Activated CD8-positive, alpha-beta T cell treated with anti-CD3 and anti-CD28 coated beads for 36 hours (primary cell): ENCODE results near the gene ALDH1A2. TPM values are rescaled to one million over a fixed set of nuclear protein-coding genes. Genes with fewer than 3 reads are reported as not detected.

Experiments
- ATAC-seq: fragments of 200-7000 bp; cut with Tn5 transposase; one replicate; pipeline ENCODE4 v1.10.0; 2021; ENCODE audit warnings: mild to moderate bottlenecking, moderate library complexity
- CTCF ChIA-PET: fragments of 350-600 bp; sonication (Branson Sonifier 250); formaldehyde crosslinking; loops from one replicate; lab custom pipeline; 2021; ENCODE audit warnings: antibody characterized with exemption; lab: Charles Lee
- POLR2A ChIA-PET: fragments of 350-600 bp; sonication (Branson Sonifier 250); formaldehyde crosslinking; loops from one replicate; lab custom pipeline; 2021; ENCODE audit warnings: antibody characterized with exemption; lab: Charles Lee
- DNase-seq: peaks from one replicate; pipeline ENCODE4 v3.0.0-alpha.2; 2020
- H3K27ac Mint-ChIP-seq: one replicate; pipeline ENCODE4 v1.8.0; 2021; ENCODE audit warnings: mild to moderate bottlenecking, mixed read lengths
- H3K27me3 Mint-ChIP-seq: one replicate; pipeline ENCODE4 v1.8.0; 2021; ENCODE audit warnings: mixed read lengths
- H3K36me3 Mint-ChIP-seq: one replicate; pipeline ENCODE4 v1.8.0; 2021; ENCODE audit warnings: low read depth, mixed read lengths
- H3K4me1 Mint-ChIP-seq: one replicate; pipeline ENCODE4 v1.8.0; 2021; ENCODE audit warnings: low read depth, mixed read lengths
- H3K4me3 Mint-ChIP-seq: one replicate; pipeline ENCODE4 v1.8.0; 2021; ENCODE audit warnings: mild to moderate bottlenecking, moderate library complexity, mixed read lengths
- H3K9me3 Mint-ChIP-seq: one replicate; pipeline ENCODE4 v1.8.0; 2021; ENCODE audit warnings: mixed read lengths
- CTCF ChIP-seq: fragments of 200-600 bp; IDR thresholded peaks from one replicate; pipeline ENCODE4 v1.8.0; 2022; ENCODE audit warnings: antibody characterized with exemption, mild to moderate bottlenecking
- intact Hi-C: fragments of 100-400 bp; cut with micrococcal nuclease; formaldehyde crosslinking; loops from one replicate; pipeline ENCODE4 v1.10.0; 2022
- total RNA-seq, 2 experiments: library from RNA; stranded (reverse); gene quantifications; one replicate each; pipeline ENCODE4 v1.2.3, GENCODE V29; 2021

ALDH1A2 gene
- total RNA-seq, 2 experiments from 2014 or later, result 0.47 to 1.4 TPM

DNA sequence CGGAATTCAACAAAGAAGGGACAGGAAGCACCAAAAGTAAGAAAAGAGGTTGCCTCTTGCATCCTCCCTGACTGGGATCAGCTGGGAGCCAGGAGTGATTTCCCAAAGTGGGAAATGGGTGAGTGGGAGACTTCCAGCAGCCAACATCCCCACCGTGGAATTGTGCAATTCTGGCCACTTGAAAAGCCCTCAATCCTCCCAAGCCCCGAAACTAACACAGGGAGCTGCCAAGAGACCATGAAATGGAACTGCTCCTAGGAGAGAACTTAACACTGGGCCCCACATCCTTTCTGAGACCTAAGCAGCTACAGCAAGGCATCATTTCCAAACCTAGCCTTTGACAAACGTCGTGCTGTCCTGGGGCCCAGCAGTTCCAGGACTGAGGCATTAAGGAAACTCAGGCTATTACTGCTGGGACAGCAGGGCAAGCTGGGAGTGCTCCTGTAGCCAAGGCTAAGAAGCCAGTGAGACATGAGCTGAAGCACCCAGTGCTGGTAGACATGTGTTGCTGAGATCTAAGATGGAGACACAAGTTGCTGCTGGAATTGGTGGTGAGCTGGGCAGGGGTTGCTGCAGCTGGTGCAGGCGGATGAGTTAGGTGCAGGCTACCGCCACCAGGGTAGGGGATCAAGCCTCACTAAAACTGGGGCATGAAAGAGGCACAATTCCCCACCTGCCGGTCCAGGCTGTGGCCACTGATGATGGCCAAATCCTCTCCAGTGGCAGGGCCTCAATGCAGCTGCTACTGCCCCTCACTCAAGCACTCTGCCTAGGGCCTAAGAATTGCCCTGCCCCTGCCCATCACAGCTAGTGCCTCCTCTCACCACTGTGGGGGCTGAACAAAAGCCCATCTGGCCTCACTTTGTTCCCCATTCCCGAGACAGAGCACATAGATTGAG lies 43.9 kb downstream of the ALDH1A2 start:
- intact Hi-C loops, result no loop called here
- Mint-ChIP-seq H3K27ac (no peak overlapping the region), H3K4me1 (no peaks in the 10 kb centered on the region), H3K9me3 (peaks cover 30% of the 10 kb centered on the region), H3K36me3 (peaks cover 4% of the 10 kb centered on the region), H3K4me3 (no peak overlapping the region), H3K27me3 (peaks cover 10% of the 10 kb centered on the region)
- ChIA-PET POLR2A (interaction anchor here (0.6 kb wide), 1 partner anchor 653 kb away, joined by 3 read pairs; no protein-coding TSS in a partner anchor), CTCF (interaction anchor here (1.4 kb wide), 1 partner anchor 271 kb away, joined by 3 read pairs; no protein-coding TSS in a partner anchor)
- DNase-seq (no peak), ATAC-seq (no peak)
- TF ChIP-seq CTCF, result no peak

GRCh38 chr15:58019503-58020376 lies 45.8 kb downstream of the ALDH1A2 start:
- Mint-ChIP-seq H3K4me1 (no peaks in the 10 kb centered on the region), H3K27me3 (peaks cover 12% of the 10 kb centered on the region), H3K4me3 (no peak overlapping the region), H3K36me3 (peaks cover 2% of the 10 kb centered on the region), H3K9me3 (peaks cover 15% of the 10 kb centered on the region), H3K27ac (no peak overlapping the region)
- CTCF ChIA-PET, result interaction anchor here (1.4 kb wide), 1 partner anchor 269 kb away, joined by 3 read pairs; no protein-coding TSS in a partner anchor
- intact Hi-C loops, result no loop called here
- POLR2A ChIA-PET, result no interaction called here
- DNase-seq, result no peak
- ATAC-seq, result no peak
- TF ChIP-seq CTCF, result no peak

GRCh38 chr15:58017869-58018268 lies 47.6 kb downstream of the ALDH1A2 start:
- CTCF ChIA-PET, result interaction anchor here (1.0 kb wide), 1 partner anchor 49 kb away, joined by 3 read pairs; no protein-coding TSS in a partner anchor

GRCh38 chr15:58016581-58017175 lies 48.8 kb downstream of the ALDH1A2 start:
- no peaks in the 10 kb centered on the region for H3K9me3 Mint-ChIP-seq
- TF ChIP-seq CTCF, result no peak
- no peaks in the 10 kb centered on the region for H3K36me3 Mint-ChIP-seq
- ChIA-PET POLR2A (no interaction called here), CTCF (interaction anchor here (1.0 kb wide), 1 partner anchor 50 kb away, joined by 3 read pairs; no protein-coding TSS in a partner anchor)
- H3K27ac Mint-ChIP-seq, result no peak overlapping the region
- H3K4me3 Mint-ChIP-seq, result no peak overlapping the region
- peaks cover 29% of the 10 kb centered on the region for H3K27me3 Mint-ChIP-seq
- DNase-seq (no peak), ATAC-seq (no peak)
- H3K4me1 Mint-ChIP-seq, result no peaks in the 10 kb centered on the region
- intact Hi-C loops, result no loop called here

More at GRCh38 chr15:58017869-58018268, 47.6 kb downstream of the ALDH1A2 start:
- H3K9me3 Mint-ChIP-seq, result peaks cover 5% of the 10 kb centered on the region
- ATAC-seq (no peak), DNase-seq (no peak)
- no peaks in the 10 kb centered on the region for H3K36me3 Mint-ChIP-seq
- no peaks in the 10 kb centered on the region for H3K4me1 Mint-ChIP-seq
- no peak overlapping the region for H3K27ac Mint-ChIP-seq
- H3K27me3 Mint-ChIP-seq, result peaks cover 26% of the 10 kb centered on the region
- H3K4me3 Mint-ChIP-seq, result no peak overlapping the region
- TF ChIP-seq CTCF, result no peak
- POLR2A ChIA-PET, result no interaction called here
- intact Hi-C loops, result no loop called here
